SK-N-SH (cell line): ENCODE results near the gene RABEP2. TPM values are rescaled to one million over a fixed set of nuclear protein-coding genes. Genes with fewer than 3 reads are reported as not detected.

Experiments used
- CTCF ChIA-PET: fragments of 300-600, 350-600 bp; formaldehyde crosslinking; extraction: SDS; loops from one replicate; lab custom pipeline; 2021; lab: Yijun Ruan, JAX
- POLR2A ChIA-PET: fragments of 350-600 bp; sonication (Branson Sonifier 250); formaldehyde crosslinking; extraction: SDS; loops from one replicate; lab custom pipeline; 2020; ENCODE audit warnings: antibody characterized with exemption, inconsistent platforms; lab: Yijun Ruan, JAX
- DNase-seq: peaks from one replicate; pipeline ENCODE4 v3.0.0; 2012
- H2AFZ ChIP-seq: fragments of 200-600 bp; sonication (generic); 2 replicates; pipeline ENCODE4 v1.8.1; 2016; ENCODE audit warnings: antibody characterized with exemption, mild to moderate bottlenecking, low read depth
- H3F3A ChIP-seq: fragments of 200-600 bp; sonication (generic); replicated peaks from 2 replicates; pipeline ENCODE3; 2016; ENCODE audit warnings: antibody characterized with exemption, mild to moderate bottlenecking; ENCODE audit not compliant: insufficient read depth
- H3K27ac ChIP-seq, 2 experiments: fragments of 200-500 bp in 1 of 2; fragments of 200-600 bp in 1 of 2; sonication (Bioruptor generic) in 1 of 2; sonication (generic), shearing (Covaris generic) in 1 of 2; 2 replicates each; pipeline versions ENCODE4 v1.5.1 to v1.6.1; 2014 to 2016; ENCODE audit warnings: low read depth in 2 of 2, inconsistent platforms in 1 of 2, low read length in 1 of 2, mild to moderate bottlenecking in 1 of 2, mixed read lengths in 1 of 2
- H3K27me3 ChIP-seq: fragments of 200-600 bp; sonication (generic), shearing (Covaris generic); 2 replicates; pipeline ENCODE4 v1.6.1; 2016; ENCODE audit warnings: mixed run types; ENCODE audit not compliant: insufficient read depth
- H3K36me3 ChIP-seq, 2 experiments: fragments of 200-500 bp in 1 of 2; fragments of 200-600 bp in 1 of 2; sonication (Bioruptor generic) in 1 of 2; sonication (generic) in 1 of 2; replicated peaks in 1 of 2; 2 replicates each; pipeline versions ENCODE3 to v1.5.1; 2014 to 2016; ENCODE audit warnings: low read length in 1 of 2, mild to moderate bottlenecking in 1 of 2; ENCODE audit not compliant: insufficient read depth in 2 of 2, control insufficient read depth in 1 of 2
- H3K4me1 ChIP-seq, 2 experiments: fragments of 200-500 bp in 1 of 2; fragments of 200-600 bp in 1 of 2; sonication (Bioruptor generic) in 1 of 2; sonication (generic), shearing (Covaris generic) in 1 of 2; 2 replicates each; pipeline versions ENCODE4 v1.5.1 to v1.6.1; 2014 to 2016; ENCODE audit warnings: low read depth in 1 of 2, low read length in 1 of 2, mixed run types in 1 of 2; ENCODE audit not compliant: insufficient read depth in 2 of 2, control insufficient read depth in 1 of 2
- H3K4me2 ChIP-seq: fragments of 200-600 bp; sonication (generic), shearing (Covaris generic); 2 replicates; pipeline ENCODE4 v1.6.1; 2017; ENCODE audit warnings: mixed run types
- H3K4me3 ChIP-seq, 2 experiments: fragments of 200-500 bp in 1 of 2; fragments of 200-600 bp in 1 of 2; sonication (Bioruptor generic) in 1 of 2; sonication (generic), shearing (Covaris generic) in 1 of 2; 2 replicates each; pipeline versions ENCODE4 v1.5.1 to v1.8.1; 2014 to 2016; ENCODE audit warnings: low read depth in 2 of 2, inconsistent platforms in 1 of 2, low read length in 1 of 2, mild to moderate bottlenecking in 1 of 2, mixed read lengths in 1 of 2, moderate library complexity in 1 of 2
- H3K79me2 ChIP-seq: fragments of 200-600 bp; sonication (generic); 2 replicates; pipeline ENCODE4 v1.8.1; 2017; ENCODE audit warnings: mild to moderate bottlenecking; ENCODE audit not compliant: insufficient read depth
- H3K9ac ChIP-seq: fragments of 200-600 bp; sonication (generic); 2 replicates; pipeline ENCODE4 v1.6.1; 2017; ENCODE audit warnings: mixed run types
- H3K9me2 ChIP-seq: fragments of 200-600 bp; sonication (generic); 2 replicates; pipeline ENCODE4 v1.6.1; 2017; ENCODE audit warnings: mixed run types
- H3K9me3 ChIP-seq: fragments of 200-600 bp; sonication (generic); 2 replicates; pipeline ENCODE4 v1.6.1; 2017; ENCODE audit warnings: mixed run types, mild to moderate bottlenecking, moderate library complexity
- H4K20me1 ChIP-seq: fragments of 200-600 bp; sonication (generic); 2 replicates; pipeline ENCODE4 v1.6.1; 2017; ENCODE audit warnings: mild to moderate bottlenecking, mixed run types; ENCODE audit not compliant: insufficient read depth
- CHD2 ChIP-seq: fragments of 150-350 bp; IDR thresholded peaks from 2 replicates; pipeline ENCODE4 v1.6.1; 2018; ENCODE audit warnings: low read length; ENCODE audit not compliant: partially characterized antibody
- ELF1 ChIP-seq: IDR thresholded peaks from 2 replicates; pipeline ENCODE4 v1.4.0; 2012
- EP300 ChIP-seq, 2 experiments: IDR thresholded peaks; 2 replicates each; pipeline versions ENCODE4 v1.4.0 to v1.6.1; 2012; ENCODE audit warnings: borderline replicate concordance in 1 of 2, low read depth in 1 of 2, low read length in 1 of 2
- EZH2phosphoT487 ChIP-seq: fragments of 200-600 bp; sonication (generic); IDR thresholded peaks from 2 replicates; pipeline ENCODE4 v1.6.1; 2017; ENCODE audit warnings: low read depth, mixed run types, mild to moderate bottlenecking, antibody characterized with exemption, moderate library complexity, borderline replicate concordance
- GATA2 ChIP-seq: sonication (generic); formaldehyde crosslinking; IDR thresholded peaks from 2 replicates; pipeline ENCODE4 v1.5.0; 2020; ENCODE audit warnings: mild to moderate bottlenecking, missing genetic modification reagents
- NRF1 ChIP-seq: IDR thresholded peaks from 2 replicates; pipeline ENCODE4 v1.6.1; 2012; ENCODE audit warnings: low read depth, mild to moderate bottlenecking, low read length
- POLR2AphosphoS5 ChIP-seq: IDR thresholded peaks from 2 replicates; pipeline ENCODE4 v1.6.1; 2012; ENCODE audit warnings: low read depth, low read length
- RAD21 ChIP-seq: IDR thresholded peaks from 2 replicates; pipeline ENCODE4 v1.6.1; 2012; ENCODE audit warnings: mild to moderate bottlenecking, low read length
- RFX5 ChIP-seq: IDR thresholded peaks from 2 replicates; pipeline ENCODE4 v1.6.1; 2012; ENCODE audit warnings: mild to moderate bottlenecking, improper control_type of control experiment, low read length
- TAF1 ChIP-seq: IDR thresholded peaks from 2 replicates; pipeline ENCODE4 v1.6.1; 2012; ENCODE audit warnings: low read depth, mild to moderate bottlenecking, low read length, moderate library complexity, borderline replicate concordance
- TCF12 ChIP-seq: IDR thresholded peaks from 2 replicates; pipeline ENCODE4 v1.4.0; 2012
- YY1 ChIP-seq: IDR thresholded peaks from 2 replicates; pipeline ENCODE4 v1.4.0; 2012; ENCODE audit warnings: low read depth, mild to moderate bottlenecking
- WGBS: methylation state at CpG from one replicate; pipeline ENCODE4 v1.1.6; 2017; ENCODE audit warnings: low lambda C conversion rate; 5-methylcytosine and 5-hydroxymethylcytosine counted together
- polyA plus RNA-seq, 3 experiments: library from polyadenylated mRNA; depleted of rRNA; stranded (reverse); fragments of >200 nt; gene quantifications; 2 replicates each; pipeline ENCODE4 v1.2.3, GENCODE V29; 2012
- TF ChIP-seq, protein P1 (sequence below): fragments of 150-350 bp; IDR thresholded peaks from 2 replicates; pipeline ENCODE4 v1.6.1; 2016; ENCODE audit warnings: mild to moderate bottlenecking, low read depth, low read length
- TF ChIP-seq, protein P2 (sequence below): IDR thresholded peaks from 2 replicates; pipeline ENCODE4 v1.4.0; 2012; ENCODE audit warnings: low read depth, borderline replicate concordance
- TF ChIP-seq, protein P3 (sequence below): fragments of 150-350 bp; IDR thresholded peaks from 2 replicates; pipeline ENCODE4 v1.6.1; 2017; ENCODE audit warnings: antibody characterized with exemption, low read length, low read depth, borderline replicate concordance
- TF ChIP-seq, protein P4 (sequence below): IDR thresholded peaks from 2 replicates; pipeline ENCODE4 v1.6.1; 2012; ENCODE audit warnings: mild to moderate bottlenecking, low read depth, low read length, moderate library complexity

Gene RABEP2
- polyA plus RNA-seq, 1 of the 3 experiments (the other 2 are of a cell fraction): 46.1 TPM

DNA sequence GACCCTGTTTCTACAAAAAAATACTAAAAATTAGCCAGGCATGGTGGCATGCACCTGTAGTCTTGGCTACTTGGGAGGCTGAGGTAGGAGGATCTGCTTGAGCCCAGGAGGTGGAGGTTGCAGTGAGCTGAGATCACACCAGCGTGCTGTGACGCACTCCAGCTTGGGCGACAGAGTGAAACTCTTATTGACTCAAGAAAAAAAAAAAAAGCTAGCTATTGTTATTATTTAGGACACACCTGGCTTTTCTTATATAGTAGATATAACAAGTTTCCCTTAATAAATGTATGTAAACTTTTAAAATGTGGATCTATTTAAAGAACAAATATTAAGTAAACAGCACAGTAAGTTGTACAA, 1.8 kb downstream of the RABEP2 start:
- no peak for DNase-seq
- Histone ChIP-seq H3K27me3 (no peaks in the 10 kb centered on the region), H3K9me3 (no peaks in the 10 kb centered on the region), H3K9me2 (no peaks in the 10 kb centered on the region), H2AFZ (no peak overlapping the region), H3F3A (peaks cover 10% of the 10 kb centered on the region), H3K9ac (no peak overlapping the region), H3K4me1 (peaks cover 0 to 5% of the 10 kb centered on the region in 2 experiments; a peak in 1 of 4 replicates), H4K20me1 (0 out of 2 replicates have a peak, but pooled peaks cover 6% of the 10 kb centered on the region), H3K27ac (no peak overlapping the region), H3K4me2 (no peak overlapping the region), H3K79me2 (0 out of 2 replicates have a peak, but pooled peaks cover 4% of the 10 kb centered on the region), H3K4me3 (no peak overlapping the region), H3K36me3 (peaks cover 8 to 19% of the 10 kb centered on the region in 2 experiments)
- CTCF ChIA-PET: interaction anchor here (1.1 kb wide), 1 partner anchor 22 kb away, joined by 7 read pairs; no protein-coding TSS in a partner anchor
- TF ChIP-seq POLR2AphosphoS5 (no peak), RAD21 (no peak), EP300 (IDR thresholded peaks at IDR 0.05; ENCODE audit: borderline replicate concordance in 1 of 2, low read depth in 1 of 2, low read length in 1 of 2) (no peak), ELF1 (no peak), TCF12 (no peak), GATA2 (CRISPR knock-in tag) (no peak), TAF1 (no peak), NRF1 (no peak), RFX5 (no peak), YY1 (no peak), EZH2phosphoT487 (no peak), CHD2 (no peak)
- TF ChIP-seq, protein P1, sequence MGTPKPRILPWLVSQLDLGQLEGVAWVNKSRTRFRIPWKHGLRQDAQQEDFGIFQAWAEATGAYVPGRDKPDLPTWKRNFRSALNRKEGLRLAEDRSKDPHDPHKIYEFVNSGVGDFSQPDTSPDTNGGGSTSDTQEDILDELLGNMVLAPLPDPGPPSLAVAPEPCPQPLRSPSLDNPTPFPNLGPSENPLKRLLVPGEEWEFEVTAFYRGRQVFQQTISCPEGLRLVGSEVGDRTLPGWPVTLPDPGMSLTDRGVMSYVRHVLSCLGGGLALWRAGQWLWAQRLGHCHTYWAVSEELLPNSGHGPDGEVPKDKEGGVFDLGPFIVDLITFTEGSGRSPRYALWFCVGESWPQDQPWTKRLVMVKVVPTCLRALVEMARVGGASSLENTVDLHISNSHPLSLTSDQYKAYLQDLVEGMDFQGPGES: no peak
- TF ChIP-seq, protein P2, sequence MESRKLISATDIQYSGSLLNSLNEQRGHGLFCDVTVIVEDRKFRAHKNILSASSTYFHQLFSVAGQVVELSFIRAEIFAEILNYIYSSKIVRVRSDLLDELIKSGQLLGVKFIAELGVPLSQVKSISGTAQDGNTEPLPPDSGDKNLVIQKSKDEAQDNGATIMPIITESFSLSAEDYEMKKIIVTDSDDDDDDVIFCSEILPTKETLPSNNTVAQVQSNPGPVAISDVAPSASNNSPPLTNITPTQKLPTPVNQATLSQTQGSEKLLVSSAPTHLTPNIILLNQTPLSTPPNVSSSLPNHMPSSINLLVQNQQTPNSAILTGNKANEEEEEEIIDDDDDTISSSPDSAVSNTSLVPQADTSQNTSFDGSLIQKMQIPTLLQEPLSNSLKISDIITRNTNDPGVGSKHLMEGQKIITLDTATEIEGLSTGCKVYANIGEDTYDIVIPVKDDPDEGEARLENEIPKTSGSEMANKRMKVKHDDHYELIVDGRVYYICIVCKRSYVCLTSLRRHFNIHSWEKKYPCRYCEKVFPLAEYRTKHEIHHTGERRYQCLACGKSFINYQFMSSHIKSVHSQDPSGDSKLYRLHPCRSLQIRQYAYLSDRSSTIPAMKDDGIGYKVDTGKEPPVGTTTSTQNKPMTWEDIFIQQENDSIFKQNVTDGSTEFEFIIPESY: no peak
- TF ChIP-seq, protein P3, sequence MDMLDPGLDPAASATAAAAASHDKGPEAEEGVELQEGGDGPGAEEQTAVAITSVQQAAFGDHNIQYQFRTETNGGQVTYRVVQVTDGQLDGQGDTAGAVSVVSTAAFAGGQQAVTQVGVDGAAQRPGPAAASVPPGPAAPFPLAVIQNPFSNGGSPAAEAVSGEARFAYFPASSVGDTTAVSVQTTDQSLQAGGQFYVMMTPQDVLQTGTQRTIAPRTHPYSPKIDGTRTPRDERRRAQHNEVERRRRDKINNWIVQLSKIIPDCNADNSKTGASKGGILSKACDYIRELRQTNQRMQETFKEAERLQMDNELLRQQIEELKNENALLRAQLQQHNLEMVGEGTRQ: no peak
- TF ChIP-seq, protein P4, sequence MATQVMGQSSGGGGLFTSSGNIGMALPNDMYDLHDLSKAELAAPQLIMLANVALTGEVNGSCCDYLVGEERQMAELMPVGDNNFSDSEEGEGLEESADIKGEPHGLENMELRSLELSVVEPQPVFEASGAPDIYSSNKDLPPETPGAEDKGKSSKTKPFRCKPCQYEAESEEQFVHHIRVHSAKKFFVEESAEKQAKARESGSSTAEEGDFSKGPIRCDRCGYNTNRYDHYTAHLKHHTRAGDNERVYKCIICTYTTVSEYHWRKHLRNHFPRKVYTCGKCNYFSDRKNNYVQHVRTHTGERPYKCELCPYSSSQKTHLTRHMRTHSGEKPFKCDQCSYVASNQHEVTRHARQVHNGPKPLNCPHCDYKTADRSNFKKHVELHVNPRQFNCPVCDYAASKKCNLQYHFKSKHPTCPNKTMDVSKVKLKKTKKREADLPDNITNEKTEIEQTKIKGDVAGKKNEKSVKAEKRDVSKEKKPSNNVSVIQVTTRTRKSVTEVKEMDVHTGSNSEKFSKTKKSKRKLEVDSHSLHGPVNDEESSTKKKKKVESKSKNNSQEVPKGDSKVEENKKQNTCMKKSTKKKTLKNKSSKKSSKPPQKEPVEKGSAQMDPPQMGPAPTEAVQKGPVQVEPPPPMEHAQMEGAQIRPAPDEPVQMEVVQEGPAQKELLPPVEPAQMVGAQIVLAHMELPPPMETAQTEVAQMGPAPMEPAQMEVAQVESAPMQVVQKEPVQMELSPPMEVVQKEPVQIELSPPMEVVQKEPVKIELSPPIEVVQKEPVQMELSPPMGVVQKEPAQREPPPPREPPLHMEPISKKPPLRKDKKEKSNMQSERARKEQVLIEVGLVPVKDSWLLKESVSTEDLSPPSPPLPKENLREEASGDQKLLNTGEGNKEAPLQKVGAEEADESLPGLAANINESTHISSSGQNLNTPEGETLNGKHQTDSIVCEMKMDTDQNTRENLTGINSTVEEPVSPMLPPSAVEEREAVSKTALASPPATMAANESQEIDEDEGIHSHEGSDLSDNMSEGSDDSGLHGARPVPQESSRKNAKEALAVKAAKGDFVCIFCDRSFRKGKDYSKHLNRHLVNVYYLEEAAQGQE: no peak
- POLR2A ChIA-PET: interaction anchor here (1.0 kb wide), 1 partner anchor 60 kb away, joined by 3 read pairs; the partner anchor contains the start of gene SH2B1
- 94% methylated on average over 3 of the region's 3 CpGs for WGBS
